AG08395 (cell line): ENCODE data around the gene STUM.
A peak's percentile ranks its signal among the peaks of the same experiment; 100 is the strongest.

Source experiments
- DNase-seq: peaks from one replicate; pipeline ENCODE4 v3.0.0; 2012; ENCODE audit warnings: mixed read lengths, low spot score

STUM gene

GRCh38 chr1:226533220-226533619 lies 15.3 kb upstream of the STUM start:
- no peak for DNase-seq

DNA sequence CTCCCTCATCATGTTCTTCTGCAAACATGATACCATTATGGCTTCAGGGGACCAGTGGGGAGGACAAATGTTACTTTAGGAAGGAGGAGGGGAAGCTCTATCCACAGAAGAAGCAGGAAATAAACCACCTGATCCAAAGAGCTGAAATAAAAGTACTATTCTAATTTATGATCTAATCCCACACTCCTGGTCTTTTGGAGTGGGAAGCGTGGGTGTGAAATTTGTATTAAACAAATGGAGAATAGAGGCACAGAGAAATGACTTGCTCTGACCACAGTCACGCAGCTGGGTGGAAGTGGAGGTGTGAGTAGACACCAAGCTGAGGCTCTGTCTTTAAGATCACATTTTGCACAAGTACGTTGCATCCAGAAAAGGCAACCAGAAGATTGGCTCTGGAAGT lies 14.5 kb upstream of the STUM start:
- DNase-seq: no peak

GRCh38 chr1:226534645-226535044 lies 13.9 kb upstream of the STUM start:
- DNase-seq: no peak

- DNase-seq: no peak
These were observed 12.9 kb upstream of the STUM start for GRCh38 chr1:226535666-226536065.

GRCh38 chr1:226541231-226541630 lies 7.3 kb upstream of the STUM start:
- DNase-seq: no peak

GRCh38 chr1:226541631-226542622 lies 6.6 kb upstream of the STUM start:
- DNase-seq: no peak

DNA sequence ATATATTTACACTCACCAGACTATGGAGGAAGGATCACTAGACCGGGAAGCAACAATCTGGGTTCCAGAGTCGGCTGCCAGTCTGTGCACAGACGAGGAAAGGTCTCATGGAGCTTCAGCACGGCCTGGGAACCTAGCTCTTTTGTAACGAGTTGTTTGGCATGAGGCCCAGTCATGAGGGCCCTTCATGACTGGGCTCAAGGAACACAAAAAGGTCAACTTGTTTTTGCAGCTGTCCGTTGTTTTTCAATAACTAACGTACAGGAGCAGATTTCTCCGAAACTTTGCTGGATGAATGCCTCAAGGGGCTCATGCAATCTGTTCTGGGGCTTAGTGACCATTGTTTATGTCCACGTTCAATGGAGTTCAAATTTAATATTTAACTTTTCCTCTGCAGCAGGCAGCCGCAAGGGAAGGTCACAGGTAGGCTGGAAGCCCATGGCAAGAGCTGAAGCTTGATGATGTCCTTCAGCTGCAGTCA lies 5.9 kb upstream of the STUM start:
- no peak for DNase-seq

DNA sequence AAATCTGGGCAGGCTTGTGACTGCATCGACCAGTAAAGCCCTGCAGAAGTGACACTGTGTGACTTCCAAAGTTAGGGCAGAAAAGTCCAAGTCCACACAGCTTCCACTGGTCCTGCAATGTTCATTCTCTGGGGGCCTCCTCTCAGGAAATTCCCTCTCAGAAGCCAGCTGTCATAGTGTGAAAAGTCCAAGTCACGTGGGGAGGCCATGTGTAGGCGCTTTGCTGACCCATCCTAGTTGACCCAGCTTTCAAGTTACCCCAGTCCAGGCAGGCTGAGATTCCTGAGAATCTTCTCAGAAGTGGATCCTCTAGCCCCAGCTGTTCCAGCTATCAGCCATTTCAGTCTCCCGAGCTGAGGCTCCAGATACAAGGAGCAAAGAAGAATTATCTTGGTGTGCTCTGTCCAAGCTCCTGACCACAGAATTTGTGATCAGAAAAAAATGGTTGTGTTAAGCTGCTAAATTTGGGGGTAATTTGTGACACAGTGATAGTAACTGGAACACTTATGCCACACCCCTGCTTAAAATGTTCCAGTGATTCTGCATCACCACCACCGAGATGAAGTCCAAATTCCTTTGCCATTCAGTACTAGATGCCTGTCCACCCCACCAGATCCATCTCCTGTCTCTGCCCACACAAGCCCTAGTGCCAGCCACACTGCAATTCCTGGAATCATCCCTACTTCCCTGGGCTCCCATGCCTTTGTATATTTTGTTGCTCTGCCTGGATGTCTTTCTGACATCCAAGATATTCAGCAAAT lies 2.5 kb upstream of the STUM start:
- no peak for DNase-seq

GRCh38 chr1:226546926-226547325 lies 1.6 kb upstream of the STUM start:
- DNase-seq: no peak

DNA sequence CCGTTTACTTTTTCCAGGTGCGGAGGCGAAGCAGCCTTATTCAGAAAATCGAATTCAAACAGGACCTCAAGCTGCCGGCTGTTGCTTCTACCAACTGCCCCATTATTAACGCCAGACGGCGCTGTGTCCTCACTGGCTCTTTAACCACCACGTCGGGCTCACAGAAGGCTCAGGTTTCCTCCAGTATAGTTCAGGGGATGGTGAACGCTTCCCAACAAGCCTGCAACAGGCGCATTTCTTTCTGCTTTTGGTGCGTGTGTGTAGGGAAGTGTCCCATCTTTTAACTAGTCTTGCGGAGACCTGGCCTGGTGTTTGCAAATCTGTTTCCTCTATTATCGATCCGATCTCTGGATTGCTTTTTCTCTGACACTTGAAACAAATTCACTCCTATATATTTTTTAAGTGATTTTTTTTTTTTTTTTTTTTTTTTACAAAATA lies 791 bp upstream of the STUM start:
- DNase-seq: peak; percentile 91

GRCh38 chr1:226549094-226549936 lies 751 bp downstream of the STUM start:
- no peak for DNase-seq

GRCh38 chr1:226549937-226550671 lies 1.5 kb downstream of the STUM start:
- no peak for DNase-seq

- no peak for DNase-seq
These were observed 2.1 kb downstream of the STUM start for GRCh38 chr1:226550672-226551041.

DNA sequence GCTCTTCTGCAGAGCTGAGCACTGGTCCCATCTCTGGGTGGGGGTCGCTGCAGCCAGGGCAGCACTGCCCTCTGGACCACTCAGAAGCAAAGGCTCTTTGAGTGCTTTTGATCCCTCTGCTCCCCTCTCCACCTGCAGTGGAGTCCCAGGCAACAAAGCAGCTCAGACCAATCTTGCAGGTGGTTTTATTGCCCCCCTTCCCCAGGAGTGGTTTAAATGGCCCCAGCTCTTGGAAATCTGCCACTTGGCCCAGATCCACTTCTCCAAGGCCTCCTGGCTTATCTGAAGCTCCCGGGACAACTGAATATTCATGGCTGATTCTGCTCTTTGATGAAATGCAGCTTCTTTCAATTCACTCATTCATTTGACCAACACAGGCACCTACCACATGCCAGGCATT lies 2.7 kb downstream of the STUM start:
- DNase-seq: no peak

- DNase-seq: no peak
These were observed 3.5 kb downstream of the STUM start for GRCh38 chr1:226552061-226552460.

GRCh38 chr1:226553266-226553923 lies 4.8 kb downstream of the STUM start:
- DNase-seq: no peak

GRCh38 chr1:226553924-226554282 lies 5.3 kb downstream of the STUM start:
- no peak for DNase-seq

DNA sequence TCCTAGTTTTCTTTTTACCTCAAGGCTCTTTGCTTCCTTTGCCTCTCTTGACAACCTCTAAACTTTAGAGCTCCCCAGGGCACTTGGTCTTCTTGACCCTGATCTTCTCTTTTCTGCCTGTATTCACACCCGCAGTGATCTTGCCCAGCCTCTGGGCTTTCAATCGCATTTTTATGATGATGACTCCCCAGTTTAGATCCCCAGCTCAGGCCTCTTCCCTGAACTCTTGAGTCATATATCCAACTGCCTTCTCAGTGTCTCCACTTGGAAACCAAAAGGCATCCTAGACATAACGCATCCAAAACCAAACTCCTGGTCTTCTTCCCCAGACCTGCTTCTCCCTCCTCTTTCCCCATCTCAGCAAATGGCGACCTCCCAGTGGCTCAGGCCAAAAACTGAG lies 6.5 kb downstream of the STUM start:
- no peak for DNase-seq

DNA sequence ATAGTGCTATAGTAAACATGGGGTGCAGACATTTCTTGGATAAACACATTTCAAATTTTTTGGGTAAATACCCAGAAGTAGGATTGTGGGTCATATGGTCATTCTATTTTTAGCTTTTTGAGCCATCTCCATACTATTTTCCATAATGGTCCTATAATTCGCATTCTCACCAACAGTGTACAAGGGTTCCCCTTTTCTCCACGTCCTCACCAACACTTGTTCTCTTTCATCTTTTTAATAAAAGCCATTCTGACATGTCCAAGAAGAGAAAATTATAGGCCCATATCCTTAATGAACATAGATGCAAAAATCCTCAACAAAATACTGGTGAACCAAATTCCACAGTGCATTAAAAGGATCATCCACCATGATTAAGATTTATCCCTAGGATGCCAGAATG lies 8.9 kb downstream of the STUM start:
- DNase-seq: no peak

GRCh38 chr1:226558036-226558650 lies 9.6 kb downstream of the STUM start:
- no peak for DNase-seq
